Measurements from ENCODE around the gene ZNF75A.

DNA sequence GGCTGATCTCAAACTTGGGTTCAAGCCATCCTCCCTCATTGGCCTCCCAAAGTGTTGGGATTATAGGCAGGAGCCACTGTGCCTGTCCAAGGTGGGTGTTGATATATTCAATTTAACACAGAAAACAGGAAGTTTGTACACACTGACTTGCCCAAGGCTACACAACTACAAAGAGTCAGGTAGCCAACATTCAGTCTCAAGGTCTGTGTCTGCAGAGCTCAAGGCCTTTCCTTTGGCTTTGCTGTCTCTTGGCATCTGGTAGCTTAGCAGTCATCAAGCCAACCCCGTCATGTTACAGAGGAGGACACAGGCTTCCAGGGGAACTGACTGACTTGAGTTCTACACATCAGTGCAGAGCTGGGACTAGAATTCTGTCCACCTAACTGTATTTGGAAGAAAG, 37.0 kb upstream of the ZNF75A start:
- TF ChIP-seq, protein P1, sequence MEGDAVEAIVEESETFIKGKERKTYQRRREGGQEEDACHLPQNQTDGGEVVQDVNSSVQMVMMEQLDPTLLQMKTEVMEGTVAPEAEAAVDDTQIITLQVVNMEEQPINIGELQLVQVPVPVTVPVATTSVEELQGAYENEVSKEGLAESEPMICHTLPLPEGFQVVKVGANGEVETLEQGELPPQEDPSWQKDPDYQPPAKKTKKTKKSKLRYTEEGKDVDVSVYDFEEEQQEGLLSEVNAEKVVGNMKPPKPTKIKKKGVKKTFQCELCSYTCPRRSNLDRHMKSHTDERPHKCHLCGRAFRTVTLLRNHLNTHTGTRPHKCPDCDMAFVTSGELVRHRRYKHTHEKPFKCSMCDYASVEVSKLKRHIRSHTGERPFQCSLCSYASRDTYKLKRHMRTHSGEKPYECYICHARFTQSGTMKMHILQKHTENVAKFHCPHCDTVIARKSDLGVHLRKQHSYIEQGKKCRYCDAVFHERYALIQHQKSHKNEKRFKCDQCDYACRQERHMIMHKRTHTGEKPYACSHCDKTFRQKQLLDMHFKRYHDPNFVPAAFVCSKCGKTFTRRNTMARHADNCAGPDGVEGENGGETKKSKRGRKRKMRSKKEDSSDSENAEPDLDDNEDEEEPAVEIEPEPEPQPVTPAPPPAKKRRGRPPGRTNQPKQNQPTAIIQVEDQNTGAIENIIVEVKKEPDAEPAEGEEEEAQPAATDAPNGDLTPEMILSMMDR (IDR thresholded peaks at IDR 0.05) = no peak
- TF ChIP-seq POLR2A (IDR thresholded peaks at IDR 0.05) = no peak

Measured in thyroid gland (tissue), 4 donors.